AG10803 (cell line): Measurements from ENCODE around the gene WFS1.
A peak's percentile ranks its signal among the peaks of the same experiment; 100 is the strongest.

Experiments
- DNase-seq: peaks from one replicate; pipeline ENCODE4 v3.0.0; 2010; ENCODE audit warnings: low read depth
- H3K4me3 ChIP-seq: 2 replicates; pipeline ENCODE4 v1.5.1; 2011; ENCODE audit warnings: mild to moderate bottlenecking, low read length, control low read depth
- CTCF ChIP-seq: conservative IDR thresholded peaks from 2 replicates; pipeline ENCODE4 v1.5.1; 2011; ENCODE audit warnings: mild to moderate bottlenecking, low read length, control low read depth, inconsistent platforms

WFS1 gene

DNA sequence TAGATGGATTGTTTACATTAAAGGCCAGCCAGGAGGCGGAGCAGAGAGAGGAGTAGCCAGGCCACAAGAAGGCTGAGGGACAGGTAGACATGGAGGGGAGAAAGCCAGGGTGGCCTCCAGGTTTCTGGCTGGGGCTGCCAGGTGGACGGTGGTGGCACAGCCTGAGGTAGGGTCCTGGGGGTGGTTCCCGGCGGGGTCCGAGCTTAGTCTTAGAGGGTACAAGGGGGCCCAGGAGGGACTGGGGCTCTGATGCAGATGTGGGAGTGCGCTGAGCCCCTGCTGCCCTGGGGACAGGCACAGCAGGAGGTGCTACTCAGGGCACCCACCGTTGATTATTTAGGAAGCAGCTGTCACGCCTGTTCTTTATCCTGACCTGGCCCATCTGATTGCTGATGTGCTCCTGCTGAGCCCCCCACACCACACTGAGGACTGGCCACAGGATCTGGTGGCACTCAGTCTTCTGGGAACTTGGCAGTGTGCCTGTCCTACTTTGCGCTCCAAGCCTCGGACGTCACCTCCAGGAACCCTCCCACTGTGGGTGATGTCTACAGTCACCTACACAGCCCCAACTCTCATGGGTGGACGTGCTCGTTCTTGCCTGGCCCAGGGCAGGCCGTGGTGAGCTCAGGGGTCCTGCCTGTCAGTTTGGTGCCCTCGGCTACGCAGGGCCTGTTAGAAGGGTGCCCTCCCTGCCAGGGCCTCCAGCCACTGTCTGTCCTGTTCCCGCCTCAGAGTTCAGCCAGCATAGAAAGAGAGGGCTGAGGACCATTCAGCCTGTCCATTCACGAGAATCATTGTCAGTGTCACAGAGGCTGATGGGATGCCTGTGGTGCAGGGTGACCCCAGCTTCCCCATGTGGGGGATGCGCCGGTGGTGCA lies 12.0 kb downstream of the WFS1 start:
- no peak overlapping the region for H3K4me3 ChIP-seq
- no peak for DNase-seq
- no peak for TF ChIP-seq CTCF

GRCh38 chr4:6282314-6282771 lies 12.7 kb downstream of the WFS1 start:
- TF ChIP-seq CTCF = no peak
- H3K4me3 ChIP-seq = no peak overlapping the region
- DNase-seq = peak; percentile 60

DNA sequence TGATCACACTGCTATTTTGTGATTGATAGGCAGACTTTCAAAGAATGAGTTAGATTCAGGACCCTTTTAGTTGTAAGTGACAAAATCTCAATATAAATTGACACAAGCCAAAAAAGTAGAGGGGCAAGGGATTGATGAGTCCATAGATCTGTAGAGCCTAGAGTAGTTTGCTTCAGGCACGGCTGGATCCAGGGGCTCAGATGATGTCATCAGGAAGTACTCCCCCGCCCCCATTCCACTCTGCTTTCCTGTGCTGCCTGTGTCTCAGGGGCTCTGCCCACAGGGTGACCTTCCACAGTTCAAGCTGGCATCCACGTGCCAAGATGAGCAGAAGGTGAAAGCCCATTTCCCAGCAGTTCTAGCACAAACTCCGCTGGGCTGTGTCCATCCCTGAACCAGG lies 13.6 kb downstream of the WFS1 start:
- TF ChIP-seq CTCF = no peak
- DNase-seq = no peak

DNA sequence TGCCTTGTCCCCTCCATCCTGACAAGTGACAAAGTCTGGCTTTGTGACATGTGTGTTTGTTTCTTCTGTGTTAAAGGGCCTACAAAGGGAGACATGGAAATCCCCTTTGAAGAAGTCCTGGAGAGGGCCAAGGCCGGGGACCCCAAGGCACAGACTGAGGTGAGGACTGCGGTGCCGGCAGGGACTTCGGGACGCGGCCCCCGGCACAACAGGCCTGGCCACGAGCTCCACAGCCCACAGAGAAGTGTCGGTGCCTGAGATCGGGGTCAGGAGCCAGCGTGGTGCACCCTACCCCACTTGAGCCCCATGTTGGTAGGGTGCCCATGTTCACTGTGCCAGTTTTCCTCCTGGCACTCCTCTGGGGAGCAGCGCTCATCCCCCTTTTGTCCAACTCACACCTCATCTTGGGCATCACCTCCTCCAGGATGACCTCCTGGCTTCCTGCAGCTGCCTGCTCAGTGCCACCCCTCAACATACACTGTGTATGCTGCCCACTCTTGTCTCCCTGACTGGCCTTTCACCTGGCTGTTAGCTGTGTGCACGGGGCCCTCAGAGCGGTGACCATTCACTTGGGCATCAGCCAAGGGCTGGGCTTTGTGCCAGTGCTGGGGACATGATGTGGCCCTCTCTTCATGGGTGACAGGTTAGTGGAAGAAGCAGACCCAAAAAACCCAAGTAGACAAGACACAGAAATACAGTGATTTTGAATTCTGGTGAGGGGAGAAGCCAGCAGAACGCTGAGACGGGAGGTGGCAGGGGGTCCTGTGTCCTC lies 17.6 kb downstream of the WFS1 start:
- no peak for DNase-seq
- TF ChIP-seq CTCF = no peak
- no peak overlapping the region for H3K4me3 ChIP-seq

More for the DNA sequence above, 13.6 kb downstream of the WFS1 start:
- no peak overlapping the region for H3K4me3 ChIP-seq

DNA sequence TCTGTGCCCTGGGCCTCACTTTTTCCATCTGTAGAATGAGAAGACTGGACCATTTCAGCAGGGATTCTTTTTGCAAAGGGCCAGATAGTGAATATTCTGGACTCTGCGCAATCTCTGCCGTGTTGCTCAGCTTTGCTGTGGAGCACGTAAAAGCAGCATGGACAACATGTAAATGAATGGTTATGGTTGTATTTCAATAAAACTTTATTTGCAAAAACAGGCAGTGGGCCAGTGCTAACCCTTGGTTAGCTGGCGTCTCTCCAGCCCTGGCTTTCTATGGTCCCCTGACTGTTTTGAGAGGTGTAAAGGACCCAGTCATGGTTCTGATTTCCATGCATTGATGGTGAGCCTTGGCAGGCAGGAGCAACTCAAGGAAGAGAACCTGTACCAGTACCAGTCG lies 18.7 kb downstream of the WFS1 start:
- H3K4me3 ChIP-seq = no peak overlapping the region
- DNase-seq = no peak
- no peak for TF ChIP-seq CTCF

GRCh38 chr4:6288871-6289270 lies 19.2 kb downstream of the WFS1 start:
- H3K4me3 ChIP-seq = no peak overlapping the region
- DNase-seq = no peak
- TF ChIP-seq CTCF = no peak
